Fibroblast of lung (primary cell): ENCODE data around the gene IL1RN. TPM values are rescaled to one million over a fixed set of nuclear protein-coding genes. Genes with fewer than 3 reads are reported as not detected.

ENCODE experiments used
- DNase-seq, 2 donors: peaks; one replicate each; pipeline versions ENCODE4 v3.0.0 to v3.0.0-alpha.2; 2010; ENCODE audit warnings: low read depth in 2 of 2
- H2AFZ ChIP-seq: 2 replicates; pipeline ENCODE4 v1.5.1; 2012; ENCODE audit warnings: low read length, control low read depth, inconsistent platforms
- H3K27ac ChIP-seq: 2 replicates; pipeline ENCODE4 v1.5.1; 2011; ENCODE audit warnings: low read length, control low read depth; ENCODE audit not compliant: insufficient read depth
- H3K27me3 ChIP-seq: 2 replicates; pipeline ENCODE4 v1.5.1; 2011; ENCODE audit warnings: mild to moderate bottlenecking, low read length; ENCODE audit not compliant: control insufficient read depth, insufficient read depth
- H3K36me3 ChIP-seq: 2 replicates; pipeline ENCODE4 v1.5.1; 2011; ENCODE audit warnings: low read length; ENCODE audit not compliant: control insufficient read depth, insufficient read depth
- H3K4me1 ChIP-seq: 2 replicates; pipeline ENCODE4 v1.5.1; 2011; ENCODE audit warnings: low read length; ENCODE audit not compliant: control insufficient read depth, insufficient read depth; ENCODE audit errors: extremely low read depth
- H3K4me2 ChIP-seq: 2 replicates; pipeline ENCODE4 v1.5.1; 2011; ENCODE audit warnings: low read length, control low read depth; ENCODE audit not compliant: insufficient read depth; ENCODE audit errors: extremely low read depth
- H3K4me3 ChIP-seq, 4 experiments: fragments of 200-600 bp in 1 of 4; sonication (generic) in 1 of 4; replicated peaks in 1 of 4; 2 replicates each; pipeline ENCODE4 v1.5.1; 2011 to 2016; ENCODE audit warnings: low read length in 4 of 4, low read depth in 3 of 4, mild to moderate bottlenecking in 3 of 4, control low read depth in 2 of 4, inconsistent platforms in 1 of 4, mixed read lengths in 1 of 4; ENCODE audit not compliant: insufficient read depth in 1 of 4; ENCODE audit errors: control extremely low read depth in 1 of 4
- H3K79me2 ChIP-seq: 2 replicates; pipeline ENCODE4 v1.5.1; 2012; ENCODE audit warnings: mild to moderate bottlenecking, low read length, inconsistent platforms; ENCODE audit not compliant: control insufficient read depth, insufficient read depth
- H3K9ac ChIP-seq: 2 replicates; pipeline ENCODE4 v1.5.1; 2011; ENCODE audit warnings: mild to moderate bottlenecking, low read length, control low read depth; ENCODE audit not compliant: insufficient read depth
- H3K9me3 ChIP-seq: 2 replicates; pipeline ENCODE4 v1.5.1; 2012; ENCODE audit warnings: low read depth, low read length; ENCODE audit not compliant: control insufficient read depth, insufficient read depth
- H4K20me1 ChIP-seq: 2 replicates; pipeline ENCODE4 v1.5.1; 2011; ENCODE audit warnings: low read length; ENCODE audit not compliant: control insufficient read depth, insufficient read depth; ENCODE audit errors: extremely low read depth
- CTCF ChIP-seq, 2 donors: IDR thresholded peaks in 1 of 2; conservative IDR thresholded peaks in 1 of 2; 1 replicate in 1 of 2; 2 replicates in 1 of 2; pipeline ENCODE4 v1.5.1; 2011 to 2012; ENCODE audit warnings: low read length in 2 of 2, control low read depth in 1 of 2, inconsistent platforms in 1 of 2, low read depth in 1 of 2, mild to moderate bottlenecking in 1 of 2
- EZH2 ChIP-seq: IDR thresholded peaks from 2 replicates; pipeline ENCODE4 v1.5.1; 2012; ENCODE audit warnings: low read length, control low read depth, mild to moderate bottlenecking; ENCODE audit errors: missing control alignments
- polyA plus RNA-seq, 2 donors: library from polyadenylated mRNA; depleted of rRNA in 1 of 2; stranded (reverse) in 1 of 2; unstranded in 1 of 2; fragments of >200 nt; gene quantifications; 2 replicates each; pipeline ENCODE4 v1.2.1, GENCODE V29; 2011 to 2012; ENCODE audit warnings: missing spikeins in 1 of 2
- total RNA-seq: library from RNA; depleted of rRNA; stranded (reverse); fragments of >200 nt; gene quantifications from 2 replicates; pipeline ENCODE4 v1.2.1, GENCODE V29; 2014

The IL1RN gene
- total and polyA plus RNA-seq, 2 donors (not counting 1 experiment from before 2014, with no cell fraction given): 0.06 TPM; not detected in 1

GRCh38 chr2:113181258-113182051, 54.1 kb downstream of the IL1RN start:
- no peaks in the 10 kb centered on the region for H3K4me1 ChIP-seq
- H3K27me3 ChIP-seq: no peaks in the 10 kb centered on the region
- TF ChIP-seq EZH2 (no peak), CTCF (conservative IDR thresholded peaks at IDR 0.05 in 1 of 2, IDR thresholded peaks at IDR 0.05 in 1 of 2; ENCODE audit: low read depth in 1 of 2, low read length in 2 of 2) (no peak)
- no peaks in the 10 kb centered on the region for H3K79me2 ChIP-seq
- no peaks in the 10 kb centered on the region for H4K20me1 ChIP-seq
- no peak overlapping the region for H2AFZ ChIP-seq
- H3K27ac ChIP-seq: no peak overlapping the region
- no peaks in the 10 kb centered on the region for H3K9me3 ChIP-seq
- H3K9ac ChIP-seq: no peak overlapping the region
- H3K4me3 ChIP-seq: no peak overlapping the region
- DNase-seq: no peak
- no peak overlapping the region for H3K4me2 ChIP-seq
- H3K36me3 ChIP-seq: no peaks in the 10 kb centered on the region

- no peak overlapping the region for H3K4me2 ChIP-seq
- H2AFZ ChIP-seq: no peak overlapping the region
- no peaks in the 10 kb centered on the region for H3K79me2 ChIP-seq
- H3K27ac ChIP-seq: no peak overlapping the region
- no peaks in the 10 kb centered on the region for H3K36me3 ChIP-seq
- H3K27me3 ChIP-seq: no peaks in the 10 kb centered on the region
- DNase-seq: no peak
- TF ChIP-seq EZH2 (no peak), CTCF (conservative IDR thresholded peaks at IDR 0.05 in 1 of 2, IDR thresholded peaks at IDR 0.05 in 1 of 2; ENCODE audit: low read depth in 1 of 2, low read length in 2 of 2) (no peak)
- H3K4me1 ChIP-seq: no peaks in the 10 kb centered on the region
- H4K20me1 ChIP-seq: no peaks in the 10 kb centered on the region
- no peaks in the 10 kb centered on the region for H3K9me3 ChIP-seq
- H3K4me3 ChIP-seq: no peak overlapping the region
- no peak overlapping the region for H3K9ac ChIP-seq
Measured at GRCh38 chr2:113182471-113183260, 55.3 kb downstream of the IL1RN start.

GRCh38 chr2:113183264-113183663, 55.9 kb downstream of the IL1RN start:
- TF ChIP-seq CTCF (conservative IDR thresholded peaks at IDR 0.05 in 1 of 2, IDR thresholded peaks at IDR 0.05 in 1 of 2; ENCODE audit: low read depth in 1 of 2, low read length in 2 of 2): no peak
- no peak for TF ChIP-seq EZH2
- Histone ChIP-seq H3K9ac (no peak overlapping the region), H3K4me2 (no peak overlapping the region), H3K27ac (no peak overlapping the region), H2AFZ (no peak overlapping the region), H3K36me3 (no peaks in the 10 kb centered on the region), H3K79me2 (no peaks in the 10 kb centered on the region), H3K4me3 (no peak overlapping the region), H3K4me1 (no peaks in the 10 kb centered on the region), H3K9me3 (no peaks in the 10 kb centered on the region), H3K27me3 (no peaks in the 10 kb centered on the region), H4K20me1 (no peaks in the 10 kb centered on the region)
- DNase-seq: no peak
